ENCODE results near the gene SGPP2.
"Not testable (repeated sequence)": the region's sequence is repeated elsewhere in the genome, so short reads cannot be mapped to it uniquely, and the experiment has no call there.

Gene SGPP2

DNA sequence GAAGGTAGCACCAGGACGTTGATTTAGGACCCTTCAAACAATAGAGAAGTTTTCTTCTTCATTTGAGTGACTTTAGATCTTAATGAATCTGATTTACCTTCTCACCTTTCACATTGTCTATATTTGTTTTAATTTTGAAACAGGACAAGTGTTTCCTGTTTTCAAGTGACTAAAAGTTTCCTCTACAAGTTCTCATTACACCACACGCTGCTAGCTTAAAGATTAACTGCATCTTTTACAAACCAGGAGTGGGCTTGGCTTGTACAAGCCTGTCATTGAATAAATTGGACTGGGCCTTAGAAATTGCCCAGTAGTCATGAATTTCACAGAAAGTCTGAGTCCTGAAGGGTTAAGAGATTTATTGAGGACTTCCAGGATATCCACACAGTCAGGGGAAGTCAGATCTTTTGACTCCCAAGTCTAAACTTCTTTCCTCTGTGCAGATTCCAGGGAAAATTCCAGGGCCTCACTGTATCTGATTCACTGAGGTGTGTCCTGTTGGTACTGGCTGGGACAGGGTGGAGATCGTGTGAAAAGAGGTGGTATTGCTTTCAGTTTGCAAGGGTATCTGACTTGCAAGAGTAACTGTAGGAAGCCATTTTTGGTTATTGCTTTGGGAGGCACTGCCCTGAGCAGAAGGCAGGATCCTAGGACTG is 3.4 kb downstream of the SGPP2 start:
- DNase-seq = no peak

GRCh38 chr2:222430071-222430470 is 5.7 kb downstream of the SGPP2 start:
- DNase-seq = no peak

- no peak for DNase-seq
Measured at GRCh38 chr2:222430681-222431080, 6.3 kb downstream of the SGPP2 start.

DNA sequence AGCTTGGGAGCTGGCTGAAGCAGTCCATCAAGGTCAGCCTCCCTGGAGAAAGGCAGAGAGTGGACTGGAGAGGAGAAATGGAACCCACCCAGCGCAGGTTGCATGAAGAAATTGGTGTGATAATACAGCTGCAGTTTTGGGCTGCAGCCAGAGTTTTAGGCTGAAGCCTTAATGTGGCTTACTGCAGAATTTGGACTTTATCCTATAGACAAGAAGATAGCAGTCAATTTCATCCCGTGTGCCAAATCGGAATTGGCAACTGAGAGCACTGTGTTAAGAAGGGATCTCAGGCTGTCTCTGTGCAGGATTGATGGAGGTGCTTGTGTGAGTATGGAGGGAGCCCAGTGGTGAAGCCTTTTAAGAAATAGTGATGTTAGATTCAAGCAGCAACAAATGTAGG is 7.5 kb downstream of the SGPP2 start:
- no peak for DNase-seq

DNA sequence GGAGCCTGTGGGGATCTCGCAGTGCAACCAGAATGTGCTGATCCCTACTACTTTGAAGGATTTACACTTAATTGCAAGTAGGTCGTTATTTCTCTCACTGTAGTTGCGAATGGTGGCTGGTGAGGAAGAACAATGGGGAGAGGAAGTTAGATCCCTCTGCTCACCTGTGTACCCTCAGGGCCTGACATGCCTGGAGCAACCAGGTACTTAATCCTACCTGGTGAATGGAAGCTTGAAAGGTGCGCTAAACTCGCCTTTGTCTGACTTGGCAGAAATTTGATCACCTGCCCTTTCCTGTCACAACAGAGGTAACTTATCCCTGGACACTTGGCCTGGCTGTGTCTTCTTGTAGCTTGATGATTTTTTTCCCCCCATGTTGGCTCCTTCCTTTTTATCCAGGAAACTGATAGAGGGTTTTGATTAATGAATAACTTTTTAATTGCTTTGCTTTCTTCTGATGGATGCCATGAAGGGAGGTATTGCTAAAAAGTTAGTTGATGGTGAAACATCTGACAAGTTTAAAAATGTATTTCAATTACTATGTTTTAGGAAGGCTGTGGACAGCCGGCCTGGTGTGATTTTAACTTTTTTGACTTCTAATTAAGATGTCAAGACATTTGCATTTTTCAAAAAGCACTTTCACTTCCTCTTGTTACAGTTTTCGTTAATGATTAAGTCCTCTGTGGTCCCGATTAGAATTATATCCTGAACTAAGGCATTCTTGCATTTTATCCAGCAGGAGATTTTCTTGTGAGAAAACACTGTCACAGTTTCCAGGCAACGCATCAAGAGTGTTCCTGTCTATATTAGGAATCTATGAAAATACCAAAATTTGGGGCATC is 9.2 kb downstream of the SGPP2 start:
- DNase-seq = no peak

DNA sequence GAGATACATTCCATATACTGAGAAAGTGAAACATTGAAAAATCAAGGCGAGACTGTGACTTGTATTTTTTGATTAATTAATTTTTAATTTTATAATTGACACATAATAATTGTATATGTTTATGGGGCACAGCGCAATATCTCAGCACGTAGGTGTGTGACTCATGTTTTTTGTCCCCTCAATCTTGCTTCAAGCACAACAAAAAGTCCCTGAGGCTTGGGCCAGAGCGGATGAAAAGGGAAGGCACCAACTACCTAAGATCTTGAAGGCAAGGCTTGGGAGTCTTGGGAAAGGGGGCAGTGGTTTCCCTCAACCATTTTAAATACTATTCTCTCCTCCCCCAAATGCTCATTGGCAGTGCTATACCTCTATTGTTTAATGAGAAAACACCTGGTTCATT is 9.9 kb downstream of the SGPP2 start:
- no peak for DNase-seq

GRCh38 chr2:222435400-222436039 is 11.2 kb downstream of the SGPP2 start:
- DNase-seq = not testable (repeated sequence)

- no peak for DNase-seq
Measured at GRCh38 chr2:222436040-222436413, 11.7 kb downstream of the SGPP2 start.

DNA sequence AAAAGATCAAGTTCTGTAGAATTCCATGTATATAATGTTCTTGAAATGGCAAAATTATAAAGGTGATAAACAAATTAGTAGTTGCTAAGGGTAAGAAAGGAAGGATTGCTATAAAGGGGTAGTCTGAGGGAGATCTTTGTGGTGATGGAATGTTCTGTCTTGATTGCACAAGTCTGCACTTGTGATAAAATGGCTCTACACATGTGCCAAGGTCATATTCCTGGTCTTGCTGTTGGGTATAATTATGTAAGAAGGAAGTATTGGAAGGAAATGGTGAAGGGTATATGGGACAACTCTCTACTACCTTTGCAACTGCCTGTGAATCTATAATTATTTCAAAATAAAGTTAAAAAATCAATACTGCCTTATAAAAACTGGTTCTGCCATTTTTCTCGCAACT is 15.3 kb downstream of the SGPP2 start:
- DNase-seq = no peak

DNA sequence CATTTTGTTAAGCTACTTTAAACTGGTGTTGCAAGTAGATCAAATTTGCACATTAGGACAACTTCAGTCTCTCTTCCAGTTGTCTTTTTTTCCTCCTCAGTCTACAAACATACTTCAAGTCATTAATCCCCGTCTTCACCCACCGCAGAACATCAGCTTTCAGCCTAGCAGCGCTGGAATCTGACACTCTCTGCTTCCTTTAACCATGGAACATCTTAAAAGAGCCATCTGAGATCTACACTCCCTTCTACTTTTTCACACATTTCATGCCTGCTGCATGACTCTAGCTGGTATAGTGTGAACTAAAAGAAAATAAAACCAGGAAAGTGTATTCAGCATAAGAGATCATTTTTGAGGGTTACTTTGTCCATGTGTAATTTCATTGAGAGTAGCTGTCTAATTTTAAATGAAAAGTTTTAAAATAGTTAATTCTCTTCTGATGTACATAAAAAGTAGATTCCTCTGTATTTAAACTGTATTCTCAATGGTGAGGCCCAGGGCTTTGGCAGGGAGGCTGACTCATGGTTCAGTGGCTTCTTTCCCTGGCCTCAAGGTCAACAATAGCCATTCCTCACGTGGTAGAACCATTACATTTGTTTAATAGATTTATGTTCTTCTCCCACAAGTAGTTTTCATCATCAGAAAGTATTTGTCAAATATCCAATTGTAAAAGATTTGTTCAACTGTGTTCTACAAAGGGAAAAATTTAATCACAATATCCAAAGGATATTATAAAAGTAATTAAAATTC is 16.5 kb downstream of the SGPP2 start:
- no peak for DNase-seq

DNA sequence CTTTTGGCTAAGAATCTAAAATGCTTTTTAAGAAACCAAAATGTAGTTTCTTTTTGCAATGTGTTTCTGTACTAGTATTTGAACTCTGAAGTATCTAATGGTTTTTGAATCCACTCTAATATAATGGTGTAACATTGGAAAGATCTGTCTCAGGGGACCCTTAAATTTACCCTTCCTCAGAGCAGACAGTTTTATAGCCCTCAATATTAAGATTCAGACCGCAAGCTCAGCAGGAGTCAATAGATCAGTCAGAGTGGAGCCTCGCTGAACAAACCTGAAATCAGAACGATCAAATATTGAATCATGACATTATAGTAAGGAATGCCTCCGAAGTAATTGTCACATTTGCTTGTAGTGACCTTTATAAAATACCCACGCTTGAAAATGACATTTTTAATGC is 18.3 kb downstream of the SGPP2 start:
- no peak for DNase-seq

GRCh38 chr2:222445227-222445626 is 20.9 kb downstream of the SGPP2 start:
- DNase-seq = no peak

DNA sequence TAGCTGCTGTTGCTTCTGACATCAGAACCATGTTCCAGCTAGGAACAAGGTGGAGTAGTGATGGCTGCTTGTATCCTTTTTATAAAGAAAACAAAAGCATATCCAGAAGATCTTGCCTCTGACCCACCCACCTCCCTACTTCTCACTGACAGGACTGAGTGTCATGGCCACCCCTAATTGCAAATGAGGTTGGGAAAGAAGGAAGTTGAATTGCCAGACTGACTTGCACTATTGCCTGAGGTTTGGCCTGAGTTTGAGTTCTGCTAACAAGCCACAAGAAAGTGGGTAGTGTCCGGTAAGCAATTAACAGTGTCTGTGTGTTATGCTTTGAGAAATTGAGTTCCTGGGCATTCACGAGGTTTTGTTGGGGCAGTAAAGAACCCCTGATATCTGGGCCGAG is 22.8 kb downstream of the SGPP2 start:
- no peak for DNase-seq

GRCh38 chr2:222448748-222449181 is 24.4 kb downstream of the SGPP2 start:
- DNase-seq = no peak

DNA sequence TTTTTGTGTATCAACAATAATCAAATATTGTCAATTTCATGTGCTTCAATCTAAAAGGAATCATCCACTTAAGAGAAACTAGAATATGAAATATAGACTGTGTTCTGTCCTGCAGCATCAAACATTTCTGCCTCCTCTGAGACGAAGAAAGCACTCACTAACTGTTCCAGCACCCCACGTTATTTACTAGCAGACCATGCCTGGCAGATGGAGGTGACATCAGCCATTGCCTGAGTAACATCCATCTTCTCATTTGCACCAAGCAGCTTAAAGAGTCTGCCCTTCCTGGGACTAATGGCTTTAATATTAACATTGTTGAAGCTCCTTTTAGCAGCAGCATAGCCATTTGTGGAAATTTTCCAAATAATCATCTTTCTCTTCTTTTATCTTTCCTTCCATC is 25.7 kb downstream of the SGPP2 start:
- DNase-seq = no peak

DNA sequence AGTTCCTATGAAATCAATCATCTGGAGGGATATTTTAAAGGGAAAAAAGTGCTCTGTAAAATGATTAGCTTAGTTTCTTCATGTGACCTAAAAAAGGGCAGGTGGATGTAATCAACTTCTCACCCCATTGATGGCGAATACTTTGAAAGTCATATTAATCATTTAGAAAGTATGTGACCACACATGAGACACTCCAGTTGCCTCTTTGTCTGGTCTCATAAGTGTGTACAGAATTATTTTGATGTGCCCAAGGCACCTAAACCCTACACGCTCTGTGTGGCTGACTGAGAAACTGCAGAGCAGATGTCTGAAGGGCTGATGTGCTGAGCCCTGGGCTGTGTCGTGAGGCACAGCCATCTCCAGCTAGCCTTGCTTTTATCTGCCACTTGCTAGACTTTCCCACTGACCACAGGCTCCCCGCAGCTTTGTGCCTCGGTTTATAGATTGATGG is 26.9 kb downstream of the SGPP2 start:
- no peak for DNase-seq

DNA sequence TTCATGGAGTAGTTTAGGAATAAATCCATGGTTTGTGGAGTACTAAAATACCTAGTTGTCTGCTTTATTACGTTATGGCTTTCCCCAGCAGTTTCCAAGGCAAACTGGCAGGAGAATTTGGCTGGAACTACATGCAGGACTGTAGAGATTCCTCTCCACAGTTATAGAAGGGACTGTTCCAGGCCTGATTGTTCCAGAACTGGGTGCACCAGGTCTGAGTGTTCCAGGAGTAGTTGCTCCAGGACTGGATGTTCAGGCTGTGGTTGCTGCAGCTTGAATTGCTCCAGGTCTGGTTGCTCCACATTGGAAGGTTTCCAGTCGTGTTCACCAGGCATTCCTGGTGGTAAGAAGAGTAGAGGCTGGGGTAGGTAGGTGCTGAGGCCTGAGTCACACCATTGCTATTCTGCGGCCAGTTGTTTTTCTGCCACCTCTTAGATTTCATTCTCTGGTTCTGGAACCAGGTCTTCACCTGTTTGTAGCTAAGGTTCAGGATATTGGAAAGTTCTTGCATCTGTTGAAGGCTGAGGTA is 28.1 kb downstream of the SGPP2 start:
- no peak for DNase-seq

DNA sequence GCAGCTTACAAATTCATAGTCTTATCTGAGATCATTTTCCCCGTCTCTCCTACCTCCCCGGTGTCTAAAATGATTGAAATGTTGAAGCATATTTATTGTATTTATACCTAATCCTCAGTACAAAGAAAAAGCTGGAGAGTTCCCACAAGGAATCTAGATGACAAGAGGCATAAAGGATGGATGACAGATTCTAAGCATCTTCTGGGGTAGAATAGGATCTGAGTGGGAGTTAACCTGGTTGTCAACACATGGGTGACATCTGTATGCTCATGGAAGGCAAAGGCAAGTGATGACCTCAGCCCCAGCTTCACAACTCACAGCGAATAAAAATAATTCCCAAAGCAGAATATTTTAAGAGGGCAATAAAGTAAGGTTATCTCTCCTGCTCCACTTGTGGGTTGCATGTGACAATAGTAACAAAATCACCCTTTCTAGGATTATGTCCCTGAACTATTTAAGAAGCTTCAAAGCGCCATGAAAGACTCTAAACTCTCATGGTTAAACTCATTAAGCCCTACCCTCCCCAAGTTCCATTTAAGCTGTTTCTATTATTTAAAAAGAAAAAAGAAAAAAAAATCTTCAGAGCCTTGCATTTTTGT is 32.2 kb downstream of the SGPP2 start:
- no peak for DNase-seq

GRCh38 chr2:222459983-222460382 is 35.6 kb downstream of the SGPP2 start:
- no peak for DNase-seq

- no peak for DNase-seq
Measured at GRCh38 chr2:222465746-222466145, 41.4 kb downstream of the SGPP2 start.

GRCh38 chr2:222468346-222468745 is 44.0 kb downstream of the SGPP2 start:
- DNase-seq = no peak

GRCh38 chr2:222470802-222471468 is 46.6 kb downstream of the SGPP2 start:
- no peak for DNase-seq

Data from stimulated activated CD4-positive, alpha-beta T cell treated with anti-CD3 and anti-CD28 coated beads, Interleukin-4, amount 100 ng/mL, for 1 hour (primary cell).